Caco-2 (cell line): ENCODE data around the gene EVI5L. TPM values are rescaled to one million over a fixed set of nuclear protein-coding genes. Genes with fewer than 3 reads are reported as not detected.

Experiments
- BruUV-seq: library from RNA; stranded (reverse); fragments of 400-500 nt; replicated peaks from 2 replicates; lab custom pipeline; 2021; lab: Mats Ljungman, UMichigan
- CTCF ChIA-PET: fragments of 300-600 bp; sonication (Branson Sonifier 250); formaldehyde crosslinking; loops from one replicate; lab custom pipeline; 2022; ENCODE audit warnings: antibody characterized with exemption; lab: Charles Lee
- POLR2A ChIA-PET: fragments of 300-600 bp; sonication (Branson Sonifier 250); formaldehyde crosslinking; loops from one replicate; lab custom pipeline; 2022; ENCODE audit warnings: antibody characterized with exemption; lab: Charles Lee
- DNase-seq, 2 experiments: peaks; one replicate each; pipeline versions ENCODE4 v3.0.0 to v3.0.0-alpha.2; 2020 to 2022
- H3K27me3 ChIP-seq: replicated peaks from 2 replicates; pipeline ENCODE4 v1.6.0; 2011; ENCODE audit warnings: low read length; ENCODE audit not compliant: control insufficient read depth, insufficient read depth
- H3K36me3 ChIP-seq: 2 replicates; pipeline ENCODE4 v1.5.1; 2011; ENCODE audit warnings: low read length; ENCODE audit not compliant: control insufficient read depth, insufficient read depth
- H3K4me1 ChIP-seq: fragments of 250-450 bp; sonication (Bioruptor Pico); 2 replicates; pipeline ENCODE4 v1.5.1; 2020; ENCODE audit warnings: mild to moderate bottlenecking
- H3K4me3 ChIP-seq: 2 replicates; pipeline ENCODE4 v1.5.1; 2011; ENCODE audit warnings: low read depth, mild to moderate bottlenecking, control low read depth, low read length
- H3K9me3 ChIP-seq: fragments of 250-450 bp; sonication (Bioruptor Pico); 2 replicates; pipeline ENCODE4 v1.5.1; 2020; ENCODE audit warnings: mild to moderate bottlenecking, moderate library complexity
- H3K27ac Mint-ChIP-seq: one replicate; pipeline ENCODE4 v1.8.0; 2022; ENCODE audit warnings: mixed read lengths; ENCODE audit not compliant: unreplicated experiment
- H3K27me3 Mint-ChIP-seq: one replicate; pipeline ENCODE4 v1.8.0; 2022; ENCODE audit warnings: mixed read lengths; ENCODE audit not compliant: insufficient read depth, unreplicated experiment
- H3K36me3 Mint-ChIP-seq: one replicate; pipeline ENCODE4 v1.8.0; 2022; ENCODE audit warnings: mild to moderate bottlenecking, mixed read lengths; ENCODE audit not compliant: insufficient read depth, unreplicated experiment
- H3K4me1 Mint-ChIP-seq: one replicate; pipeline ENCODE4 v1.8.0; 2022; ENCODE audit warnings: low read depth, mixed read lengths; ENCODE audit not compliant: unreplicated experiment
- H3K4me3 Mint-ChIP-seq: one replicate; pipeline ENCODE4 v1.8.0; 2022; ENCODE audit warnings: mild to moderate bottlenecking, moderate library complexity, mixed read lengths; ENCODE audit not compliant: unreplicated experiment
- H3K9me3 Mint-ChIP-seq: one replicate; pipeline ENCODE4 v1.8.0; 2022; ENCODE audit warnings: mixed read lengths; ENCODE audit not compliant: unreplicated experiment
- CTCF ChIP-seq, 2 experiments: fragments of 200-600 bp in 1 of 2; IDR thresholded peaks; 1 replicate in 1 of 2; 2 replicates in 1 of 2; pipeline versions ENCODE4 v1.5.1 to v1.8.0; 2011 to 2022; ENCODE audit warnings: antibody characterized with exemption in 1 of 2, control low read depth in 1 of 2, inconsistent platforms in 1 of 2, low read depth in 1 of 2, low read length in 1 of 2, mild to moderate bottlenecking in 1 of 2, moderate library complexity in 1 of 2; ENCODE audit not compliant: insufficient read depth in 1 of 2, severe bottlenecking in 1 of 2, unreplicated experiment in 1 of 2
- intact Hi-C: fragments of 100-400 bp; cut with micrococcal nuclease; formaldehyde crosslinking; loops from one replicate; pipeline ENCODE4 v1.10.0; 2022; ENCODE audit not compliant: unreplicated experiment
- total RNA-seq: library from RNA; stranded (reverse); gene quantifications from 2 replicates; pipeline ENCODE4 v1.2.3, GENCODE V29; 2022

The EVI5L gene
- total RNA-seq, 1 experiment from 2014 or later: 9.8 TPM

- Histone ChIP-seq H3K4me3 (no peak overlapping the region), H3K36me3 (no peaks in the 10 kb centered on the region), H3K9me3 (no peaks in the 10 kb centered on the region), H3K27me3 (no peaks in the 10 kb centered on the region), H3K4me1 (peaks cover 4% of the 10 kb centered on the region; the same call in 1 of the 2 replicates)
- Mint-ChIP-seq H3K4me3 (no peak overlapping the region), H3K36me3 (peaks cover under 1% of the 10 kb centered on the region), H3K27me3 (no peaks in the 10 kb centered on the region), H3K9me3 (no peaks in the 10 kb centered on the region), H3K27ac (no peak overlapping the region), H3K4me1 (no peaks in the 10 kb centered on the region)
- CTCF ChIA-PET: no interaction called here
- no peak for DNase-seq
- no TSS peak for BruUV-seq
- no peak for TF ChIP-seq CTCF (IDR thresholded peaks at IDR 0.05; ENCODE audit: insufficient read depth in 1 of 2, low read depth in 1 of 2, low read length in 1 of 2, severe bottlenecking in 1 of 2, unreplicated experiment in 1 of 2)
- intact Hi-C loops: no loop called here
- POLR2A ChIA-PET: no interaction called here
Measured at GRCh38 chr19:7877249-7877836, 47.3 kb downstream of the EVI5L start.

GRCh38 chr19:7879111-7879807 lies 49.2 kb downstream of the EVI5L start:
- Mint-ChIP-seq H3K9me3 (no peaks in the 10 kb centered on the region), H3K27me3 (no peaks in the 10 kb centered on the region), H3K4me1 (no peaks in the 10 kb centered on the region), H3K36me3 (no peaks in the 10 kb centered on the region), H3K4me3 (no peak overlapping the region), H3K27ac (peak overlapping the region; percentile 64)
- Histone ChIP-seq H3K27me3 (no peaks in the 10 kb centered on the region), H3K36me3 (no peaks in the 10 kb centered on the region), H3K4me3 (no peak overlapping the region), H3K4me1 (peaks cover 4% of the 10 kb centered on the region; the same call in 1 of the 2 replicates), H3K9me3 (no peaks in the 10 kb centered on the region)
- ChIA-PET POLR2A (interaction anchor here (0.5 kb wide), 1 partner anchor 183 kb away, joined by 3 read pairs; no protein-coding TSS in a partner anchor), CTCF (interaction anchor here (1.2 kb wide), 1 partner anchor 10 kb away, joined by 5 read pairs; no protein-coding TSS in a partner anchor)
- no peak for DNase-seq
- TF ChIP-seq CTCF (IDR thresholded peaks at IDR 0.05; ENCODE audit: insufficient read depth in 1 of 2, low read depth in 1 of 2, low read length in 1 of 2, severe bottlenecking in 1 of 2, unreplicated experiment in 1 of 2): no peak
- BruUV-seq: no TSS peak
- intact Hi-C loops: no loop called here

GRCh38 chr19:7879836-7880235 lies 49.8 kb downstream of the EVI5L start:
- Histone ChIP-seq H3K36me3 (no peaks in the 10 kb centered on the region), H3K27me3 (no peaks in the 10 kb centered on the region), H3K4me1 (peaks cover under 1% of the 10 kb centered on the region; the same call in 1 of the 2 replicates), H3K9me3 (no peaks in the 10 kb centered on the region), H3K4me3 (no peak overlapping the region)
- H3K36me3 Mint-ChIP-seq: no peaks in the 10 kb centered on the region
- POLR2A ChIA-PET: interaction anchor here (0.5 kb wide), 1 partner anchor 182 kb away, joined by 3 read pairs; no protein-coding TSS in a partner anchor
- no peak overlapping the region for H3K4me3 Mint-ChIP-seq
- no peak overlapping the region for H3K27ac Mint-ChIP-seq
- no peaks in the 10 kb centered on the region for H3K4me1 Mint-ChIP-seq
- intact Hi-C loops: no loop called here
- CTCF ChIA-PET: interaction anchor here (1.2 kb wide), 1 partner anchor 10 kb away, joined by 5 read pairs; no protein-coding TSS in a partner anchor
- no peaks in the 10 kb centered on the region for H3K9me3 Mint-ChIP-seq
- DNase-seq: no peak
- TF ChIP-seq CTCF (IDR thresholded peaks at IDR 0.05; ENCODE audit: insufficient read depth in 1 of 2, low read depth in 1 of 2, low read length in 1 of 2, severe bottlenecking in 1 of 2, unreplicated experiment in 1 of 2): no peak
- BruUV-seq: no TSS peak
- no peaks in the 10 kb centered on the region for H3K27me3 Mint-ChIP-seq
